Smooth muscle cell (in vitro differentiated cells): ENCODE data around the gene TMCO4. TPM values are rescaled to one million over a fixed set of nuclear protein-coding genes. Genes with fewer than 3 reads are reported as not detected.

ENCODE experiments used
- DNase-seq: peaks from one replicate; lab custom pipeline; 2025; ENCODE audit not compliant: unreplicated experiment; lab: John Stamatoyannopoulos, UW
- H2AFZ ChIP-seq: fragments of 200-600 bp; sonication (generic); 2 replicates; pipeline ENCODE4 v1.6.0; 2016; ENCODE audit warnings: antibody characterized with exemption, low read depth, mild to moderate bottlenecking
- H3F3A ChIP-seq: fragments of 200-600 bp; sonication (generic); 2 replicates; pipeline ENCODE4 v1.6.0; 2017; ENCODE audit warnings: antibody characterized with exemption, low read depth
- H3K27ac ChIP-seq: fragments of 200-600 bp; sonication (generic); 2 replicates; pipeline ENCODE4 v1.5.1; 2016; ENCODE audit warnings: low read depth, mild to moderate bottlenecking
- H3K27me3 ChIP-seq: fragments of 200-600 bp; sonication (generic); 2 replicates; pipeline ENCODE4 v1.6.1; 2016; ENCODE audit warnings: low read depth, mild to moderate bottlenecking
- H3K36me3 ChIP-seq: fragments of 200-600 bp; sonication (generic); 2 replicates; pipeline ENCODE4 v1.5.1; 2016; ENCODE audit warnings: low read depth
- H3K4me1 ChIP-seq: fragments of 200-600 bp; sonication (generic); 2 replicates; pipeline ENCODE4 v1.5.1; 2016; ENCODE audit warnings: low read depth
- H3K4me2 ChIP-seq: fragments of 200-600 bp; sonication (generic); 2 replicates; pipeline ENCODE4 v1.6.0; 2016; ENCODE audit warnings: mild to moderate bottlenecking
- H3K4me3 ChIP-seq: fragments of 200-600 bp; sonication (generic); 2 replicates; pipeline ENCODE4 v1.5.1; 2016; ENCODE audit warnings: mild to moderate bottlenecking
- H3K79me2 ChIP-seq: fragments of 200-600 bp; sonication (generic); 2 replicates; pipeline ENCODE4 v1.6.0; 2016; ENCODE audit warnings: low read depth, mild to moderate bottlenecking
- H3K9ac ChIP-seq: fragments of 200-600 bp; sonication (generic); 2 replicates; pipeline ENCODE4 v1.6.0; 2016; ENCODE audit warnings: low read depth
- H3K9me3 ChIP-seq: fragments of 200-600 bp; sonication (generic); replicated peaks from 2 replicates; pipeline ENCODE4 v1.5.1; 2016; ENCODE audit warnings: low read depth
- H4K20me1 ChIP-seq: fragments of 200-600 bp; sonication (generic); 2 replicates; pipeline ENCODE4 v1.6.0; 2016; ENCODE audit warnings: low read depth
- WGBS: methylation state at CpG from one replicate; pipeline ENCODE4 v1.1.7; 2016; ENCODE audit warnings: low lambda C conversion rate; 5-methylcytosine and 5-hydroxymethylcytosine counted together
- polyA plus RNA-seq: library from polyadenylated mRNA; unstranded; fragments of >200 nt; fragmentation: Nextera tagmentation; extraction: Ambion mirVana; gene quantifications from 2 replicates; pipeline ENCODE4 v1.2.1, GENCODE V29; 2016
- total RNA-seq: library from RNA; depleted of rRNA; stranded (reverse); fragments of >200 nt; gene quantifications from 2 replicates; pipeline ENCODE4 v1.2.3, GENCODE V29; 2014
- TF ChIP-seq, protein P1 (sequence below): fragments of 200-600 bp; sonication (generic); IDR thresholded peaks from 2 replicates; pipeline ENCODE4 v1.5.1; 2017; ENCODE audit warnings: borderline replicate concordance, mild to moderate bottlenecking, antibody characterized with exemption; ENCODE audit not compliant: insufficient read depth, poor library complexity, severe bottlenecking

TMCO4 gene
- total and polyA plus RNA-seq, 2 experiments from 2014 or later = 5.4 to 6.8 TPM

GRCh38 chr1:19824541-19824940 is 24.8 kb upstream of the TMCO4 start:
- H3K27ac ChIP-seq = no peak overlapping the region
- no peaks in the 10 kb centered on the region for H3K4me1 ChIP-seq
- no peaks in the 10 kb centered on the region for H3K9me3 ChIP-seq
- H3K9ac ChIP-seq = no peak overlapping the region
- H3F3A ChIP-seq = no peaks in the 10 kb centered on the region
- DNase-seq = no peak
- no peak overlapping the region for H2AFZ ChIP-seq
- H4K20me1 ChIP-seq = no peaks in the 10 kb centered on the region
- no peak overlapping the region for H3K4me3 ChIP-seq
- no peaks in the 10 kb centered on the region for H3K79me2 ChIP-seq
- TF ChIP-seq, protein P1, sequence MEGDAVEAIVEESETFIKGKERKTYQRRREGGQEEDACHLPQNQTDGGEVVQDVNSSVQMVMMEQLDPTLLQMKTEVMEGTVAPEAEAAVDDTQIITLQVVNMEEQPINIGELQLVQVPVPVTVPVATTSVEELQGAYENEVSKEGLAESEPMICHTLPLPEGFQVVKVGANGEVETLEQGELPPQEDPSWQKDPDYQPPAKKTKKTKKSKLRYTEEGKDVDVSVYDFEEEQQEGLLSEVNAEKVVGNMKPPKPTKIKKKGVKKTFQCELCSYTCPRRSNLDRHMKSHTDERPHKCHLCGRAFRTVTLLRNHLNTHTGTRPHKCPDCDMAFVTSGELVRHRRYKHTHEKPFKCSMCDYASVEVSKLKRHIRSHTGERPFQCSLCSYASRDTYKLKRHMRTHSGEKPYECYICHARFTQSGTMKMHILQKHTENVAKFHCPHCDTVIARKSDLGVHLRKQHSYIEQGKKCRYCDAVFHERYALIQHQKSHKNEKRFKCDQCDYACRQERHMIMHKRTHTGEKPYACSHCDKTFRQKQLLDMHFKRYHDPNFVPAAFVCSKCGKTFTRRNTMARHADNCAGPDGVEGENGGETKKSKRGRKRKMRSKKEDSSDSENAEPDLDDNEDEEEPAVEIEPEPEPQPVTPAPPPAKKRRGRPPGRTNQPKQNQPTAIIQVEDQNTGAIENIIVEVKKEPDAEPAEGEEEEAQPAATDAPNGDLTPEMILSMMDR = no peak
- no peaks in the 10 kb centered on the region for H3K36me3 ChIP-seq
- no peak overlapping the region for H3K4me2 ChIP-seq
- WGBS = 75% methylated on average over 4 of the region's 4 CpGs
- H3K27me3 ChIP-seq = no peaks in the 10 kb centered on the region

DNA sequence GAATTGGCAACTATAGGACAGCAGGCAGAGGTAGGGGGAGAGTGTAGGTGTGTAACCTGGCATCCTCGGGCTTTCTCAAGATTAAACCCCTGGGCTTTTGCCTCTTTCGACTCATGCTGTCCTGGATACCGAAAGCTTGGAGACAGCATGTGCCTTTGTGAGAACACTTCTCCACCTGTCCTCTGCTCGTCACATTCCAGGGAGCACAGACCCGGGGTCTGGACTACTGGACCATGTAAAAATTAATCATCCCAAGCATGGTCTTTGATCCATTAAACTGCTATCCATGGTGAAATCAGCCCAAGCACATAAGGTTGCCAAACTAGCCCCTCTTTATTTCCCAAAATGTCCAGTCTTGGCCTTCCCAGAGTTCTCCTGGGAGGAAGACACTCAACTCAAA is 24.3 kb upstream of the TMCO4 start:
- H4K20me1 ChIP-seq = no peaks in the 10 kb centered on the region
- no peak for DNase-seq
- H3K27ac ChIP-seq = no peak overlapping the region

GRCh38 chr1:19819701-19820100 is 20.0 kb upstream of the TMCO4 start:
- Histone ChIP-seq H4K20me1 (no peaks in the 10 kb centered on the region), H2AFZ (no peak overlapping the region), H3K4me1 (no peaks in the 10 kb centered on the region), H3K79me2 (no peaks in the 10 kb centered on the region), H3K36me3 (no peaks in the 10 kb centered on the region), H3K9me3 (no peaks in the 10 kb centered on the region), H3K27ac (no peak overlapping the region), H3K4me2 (no peak overlapping the region), H3K4me3 (no peak overlapping the region), H3K9ac (no peak overlapping the region), H3K27me3 (no peaks in the 10 kb centered on the region), H3F3A (no peaks in the 10 kb centered on the region)
- 83% methylated on average over 5 of the region's 5 CpGs for WGBS
- no peak for DNase-seq
- TF ChIP-seq, protein P1 = no peak

More for the DNA sequence above, 24.3 kb upstream of the TMCO4 start:
- Histone ChIP-seq H3K4me1 (no peaks in the 10 kb centered on the region), H3K27me3 (no peaks in the 10 kb centered on the region), H3K79me2 (no peaks in the 10 kb centered on the region), H3K9ac (no peak overlapping the region), H3K4me3 (no peak overlapping the region), H3K4me2 (no peak overlapping the region), H3K36me3 (no peaks in the 10 kb centered on the region), H3F3A (no peaks in the 10 kb centered on the region), H2AFZ (no peak overlapping the region), H3K9me3 (no peaks in the 10 kb centered on the region)
- TF ChIP-seq, protein P1 = no peak
- 98% methylated on average over 5 of the region's 5 CpGs for WGBS

- 90% methylated on average over 3 of the region's 3 CpGs for WGBS
These were observed 18.6 kb upstream of the TMCO4 start for GRCh38 chr1:19818324-19818723.

More at GRCh38 chr1:19818324-19818723, 18.6 kb upstream of the TMCO4 start:
- no peak for DNase-seq
- Histone ChIP-seq H2AFZ (no peak overlapping the region), H3K36me3 (no peaks in the 10 kb centered on the region), H3F3A (no peaks in the 10 kb centered on the region), H4K20me1 (no peaks in the 10 kb centered on the region), H3K4me1 (no peaks in the 10 kb centered on the region), H3K27ac (no peak overlapping the region), H3K4me2 (no peak overlapping the region), H3K27me3 (no peaks in the 10 kb centered on the region), H3K4me3 (no peak overlapping the region), H3K79me2 (no peaks in the 10 kb centered on the region), H3K9me3 (no peaks in the 10 kb centered on the region), H3K9ac (no peak overlapping the region)
- TF ChIP-seq, protein P1 = no peak
